Parathyroid adenoma (tissue), 2 donors: ENCODE measurements around the gene UBE2E1.

Experiments used
- H2AFZ ChIP-seq: fragments of 300-600 bp; sonication (generic); one replicate; pipeline ENCODE4 v1.7.0; 2017; ENCODE audit warnings: antibody characterized with exemption, mild to moderate bottlenecking
- H3K27ac ChIP-seq: fragments of 300-600 bp; sonication (generic); one replicate; pipeline ENCODE4 v1.7.0; 2017
- H3K27me3 ChIP-seq: fragments of 300-600 bp; sonication (generic); one replicate; pipeline ENCODE4 v1.7.0; 2017; ENCODE audit warnings: low read length; ENCODE audit not compliant: control insufficient read depth, insufficient read depth
- H3K36me3 ChIP-seq: fragments of 300-600 bp; sonication (generic); one replicate; pipeline ENCODE4 v1.7.0; 2017; ENCODE audit warnings: low read length; ENCODE audit not compliant: control insufficient read depth, insufficient read depth
- H3K4me1 ChIP-seq: fragments of 300-600 bp; sonication (generic); one replicate; pipeline ENCODE4 v1.7.0; 2017; ENCODE audit warnings: control low read depth
- H3K4me2 ChIP-seq: fragments of 300-600 bp; sonication (generic); one replicate; pipeline ENCODE4 v1.7.0; 2017; ENCODE audit warnings: low read length
- H3K4me3 ChIP-seq: fragments of 300-600 bp; sonication (generic); one replicate; pipeline ENCODE4 v1.7.0; 2017; ENCODE audit warnings: low read depth, low read length
- H3K79me2 ChIP-seq: fragments of 300-600 bp; sonication (generic); one replicate; pipeline ENCODE4 v1.7.0; 2017; ENCODE audit warnings: control low read depth
- H3K9ac ChIP-seq: fragments of 300-600 bp; sonication (generic); one replicate; pipeline ENCODE4 v1.7.0; 2017; ENCODE audit warnings: mild to moderate bottlenecking
- H3K9me3 ChIP-seq: fragments of 300-600 bp; sonication (generic); one replicate; pipeline ENCODE4 v1.7.0; 2017; ENCODE audit warnings: low read length; ENCODE audit not compliant: control insufficient read depth
- CTCF ChIP-seq: fragments of 300-600 bp; sonication (generic); IDR thresholded peaks from one replicate; pipeline ENCODE4 v1.7.0; 2017; ENCODE audit warnings: antibody characterized with exemption, mild to moderate bottlenecking
- donor health status: primary hyperparathyroidism.

Gene UBE2E1

DNA sequence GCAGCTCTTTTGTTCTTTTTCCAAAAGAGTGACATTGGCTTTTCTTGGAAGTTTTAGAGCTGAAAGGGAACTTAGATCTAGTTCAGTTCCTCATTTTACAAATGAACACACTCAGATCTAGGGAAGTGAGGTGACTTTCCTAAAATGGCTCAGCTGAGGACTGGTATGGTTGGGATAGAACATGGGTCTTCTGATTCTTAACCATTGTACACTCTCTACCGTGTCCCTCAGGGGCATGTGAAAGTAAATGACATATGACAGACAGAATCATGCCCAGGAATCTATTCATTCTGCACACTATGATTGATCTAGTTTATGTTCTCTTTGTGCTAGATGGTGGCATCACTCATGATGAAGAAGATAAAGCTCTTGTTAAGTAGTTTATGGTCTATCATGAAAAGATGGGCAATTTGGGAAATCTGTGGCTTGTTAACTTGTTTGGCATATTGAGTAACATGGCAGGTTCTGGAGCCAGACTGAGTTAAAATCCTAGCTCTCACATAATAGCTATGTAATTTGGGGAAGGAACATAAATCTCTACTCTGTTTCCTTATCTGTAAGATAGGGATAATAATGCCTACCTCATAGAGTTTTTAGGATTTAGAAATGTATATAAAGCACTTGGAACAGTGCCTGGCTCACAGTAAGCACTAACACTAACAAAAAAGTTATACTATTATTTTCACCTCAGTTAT, 30.9 kb downstream of the UBE2E1 start:
- Histone ChIP-seq H3K4me2 (no peak overlapping the region), H3K79me2 (peaks cover 7% of the 10 kb centered on the region), H3K9me3 (no peaks in the 10 kb centered on the region), H3K27me3 (no peaks in the 10 kb centered on the region), H3K36me3 (no peaks in the 10 kb centered on the region), H3K9ac (no peak overlapping the region), H3K4me3 (no peak overlapping the region), H3K27ac (no peak overlapping the region), H2AFZ (no peak overlapping the region), H3K4me1 (peaks cover 10% of the 10 kb centered on the region)
- TF ChIP-seq CTCF, result no peak

- Histone ChIP-seq H3K4me3 (no peak overlapping the region), H3K4me1 (peaks cover 10% of the 10 kb centered on the region), H3K79me2 (peaks cover 7% of the 10 kb centered on the region), H3K36me3 (no peaks in the 10 kb centered on the region), H2AFZ (no peak overlapping the region), H3K9me3 (no peaks in the 10 kb centered on the region), H3K9ac (no peak overlapping the region), H3K4me2 (no peak overlapping the region), H3K27ac (no peak overlapping the region), H3K27me3 (no peaks in the 10 kb centered on the region)
- no peak for TF ChIP-seq CTCF
Observed at GRCh38 chr3:23837286-23837685, 31.5 kb downstream of the UBE2E1 start.

- no peak overlapping the region for H3K9ac ChIP-seq
- H3K27ac ChIP-seq, result no peak overlapping the region
- peaks cover 7% of the 10 kb centered on the region for H3K79me2 ChIP-seq
- no peaks in the 10 kb centered on the region for H3K27me3 ChIP-seq
- TF ChIP-seq CTCF, result no peak
- H2AFZ ChIP-seq, result no peak overlapping the region
- H3K4me2 ChIP-seq, result no peak overlapping the region
- H3K4me3 ChIP-seq, result no peak overlapping the region
- peaks cover 10% of the 10 kb centered on the region for H3K4me1 ChIP-seq
- no peaks in the 10 kb centered on the region for H3K9me3 ChIP-seq
- H3K36me3 ChIP-seq, result no peaks in the 10 kb centered on the region
Observed at GRCh38 chr3:23837691-23838090, 31.9 kb downstream of the UBE2E1 start.

DNA sequence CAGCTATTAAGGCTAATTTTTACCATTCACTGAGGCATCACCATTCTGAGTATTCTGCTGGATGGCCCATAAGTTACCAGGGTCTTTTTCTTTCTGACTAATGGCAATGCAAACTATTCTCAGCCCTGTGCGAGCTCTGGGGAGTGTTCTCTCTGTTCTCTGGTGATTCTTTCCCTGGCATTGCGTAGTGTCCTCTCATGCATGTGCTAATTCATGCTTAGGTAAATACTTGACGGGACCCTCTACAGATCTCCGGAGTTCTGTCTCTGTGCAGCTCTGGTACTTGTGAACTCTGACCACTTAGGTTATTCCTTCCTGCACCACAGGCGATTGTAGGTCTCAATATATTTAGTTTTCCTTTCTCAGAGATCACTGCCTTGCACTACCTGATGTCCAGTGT, 34.8 kb downstream of the UBE2E1 start:
- no peak overlapping the region for H2AFZ ChIP-seq
- no peaks in the 10 kb centered on the region for H3K36me3 ChIP-seq
- TF ChIP-seq CTCF, result no peak
- no peak overlapping the region for H3K27ac ChIP-seq
- no peaks in the 10 kb centered on the region for H3K27me3 ChIP-seq
- H3K4me2 ChIP-seq, result no peak overlapping the region
- peaks cover 9% of the 10 kb centered on the region for H3K79me2 ChIP-seq
- peaks cover 10% of the 10 kb centered on the region for H3K4me1 ChIP-seq
- no peak overlapping the region for H3K9ac ChIP-seq
- no peak overlapping the region for H3K4me3 ChIP-seq
- H3K9me3 ChIP-seq, result no peaks in the 10 kb centered on the region

DNA sequence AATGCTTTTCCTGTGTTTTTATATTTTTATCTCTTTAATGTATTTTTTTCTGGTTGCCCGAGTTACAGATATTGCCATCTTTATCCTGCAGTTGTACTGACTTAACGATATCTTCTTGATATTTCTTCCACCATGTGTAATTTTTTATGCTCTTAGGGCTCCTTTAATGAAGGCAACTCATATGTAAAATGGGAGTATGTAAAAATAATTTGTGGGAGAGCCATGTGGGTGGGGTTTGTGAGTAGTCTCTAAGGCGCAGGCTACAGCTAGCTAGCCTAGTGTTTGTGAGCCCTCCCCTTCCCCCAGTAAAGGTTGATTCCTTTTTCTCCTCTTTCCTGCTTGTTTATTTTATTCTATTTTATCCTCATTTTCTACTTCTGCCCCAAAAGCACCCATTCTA, 38.1 kb downstream of the UBE2E1 start:
- no peak overlapping the region for H2AFZ ChIP-seq
- no peaks in the 10 kb centered on the region for H3K27me3 ChIP-seq
- H3K27ac ChIP-seq, result no peak overlapping the region
- H3K4me1 ChIP-seq, result peaks cover 3% of the 10 kb centered on the region
- H3K4me3 ChIP-seq, result no peak overlapping the region
- no peak overlapping the region for H3K4me2 ChIP-seq
- no peak overlapping the region for H3K9ac ChIP-seq
- peaks cover 9% of the 10 kb centered on the region for H3K79me2 ChIP-seq
- H3K9me3 ChIP-seq, result no peaks in the 10 kb centered on the region
- no peak for TF ChIP-seq CTCF
- H3K36me3 ChIP-seq, result no peaks in the 10 kb centered on the region
